HT-29 (cell line): ENCODE results near the gene MT1F. TPM values are rescaled to one million over a fixed set of nuclear protein-coding genes. Genes with fewer than 3 reads are reported as not detected.
"Not testable (repeated sequence)": the region's sequence is repeated elsewhere in the genome, so short reads cannot be mapped to it uniquely, and the experiment has no call there.

Source experiments
- DNase-seq: peaks from one replicate; pipeline ENCODE4 v3.0.0-alpha.2; 2015; ENCODE audit warnings: low spot score
- total RNA-seq: library from RNA; depleted of rRNA; stranded (reverse); fragments of >200 nt; shearing (Covaris generic); gene quantifications from 2 replicates; pipeline ENCODE4 v1.2.3, GENCODE V29; 2014; rRNA removed

MT1F gene
- 4.7 and 5.6 TPM in 2 replicates for total RNA-seq

DNA sequence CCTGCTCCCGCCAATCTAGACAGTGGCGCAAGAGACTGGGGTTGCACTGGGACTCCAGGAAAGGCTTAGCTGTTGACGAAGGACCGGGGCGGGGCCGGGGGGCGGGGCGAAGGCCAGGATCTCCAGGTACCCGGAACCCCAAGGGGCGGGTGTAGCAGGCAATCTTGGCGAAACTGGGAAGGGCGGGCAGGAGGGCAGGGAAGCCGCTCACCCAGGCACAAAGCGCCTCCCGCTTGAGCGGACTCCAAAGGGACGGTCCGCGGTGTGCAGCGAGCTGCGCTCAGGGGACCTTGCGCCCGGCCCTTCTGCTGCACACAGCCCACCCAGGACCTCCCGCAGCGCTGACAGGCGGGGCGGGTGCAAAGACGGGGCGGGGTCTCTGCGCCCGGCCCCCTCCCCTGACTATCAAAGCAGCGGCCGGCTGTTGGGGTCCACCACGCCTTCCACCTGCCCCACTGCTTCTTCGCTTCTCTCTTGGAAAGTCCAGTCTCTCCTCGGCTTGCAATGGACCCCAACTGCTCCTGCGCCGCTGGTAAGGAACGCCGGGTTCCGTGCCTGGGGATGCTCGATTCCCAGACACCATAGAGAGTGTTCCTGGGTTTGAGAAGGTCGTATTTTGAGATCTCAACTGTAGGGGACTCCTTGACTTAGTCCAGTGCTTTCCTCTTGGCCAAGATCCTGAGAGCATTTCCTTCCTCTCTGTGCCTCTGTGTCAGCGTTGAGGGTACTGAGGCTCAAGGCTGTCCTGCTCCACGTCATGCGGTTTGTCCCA is at the start of gene MT1F:
Gene MT1F (plus strand): TSS at position 405 of the 772 bp plus-strand sequence. CDS start 100 bp downstream, at position 505.
- DNase-seq: peak; percentile 87

DNA sequence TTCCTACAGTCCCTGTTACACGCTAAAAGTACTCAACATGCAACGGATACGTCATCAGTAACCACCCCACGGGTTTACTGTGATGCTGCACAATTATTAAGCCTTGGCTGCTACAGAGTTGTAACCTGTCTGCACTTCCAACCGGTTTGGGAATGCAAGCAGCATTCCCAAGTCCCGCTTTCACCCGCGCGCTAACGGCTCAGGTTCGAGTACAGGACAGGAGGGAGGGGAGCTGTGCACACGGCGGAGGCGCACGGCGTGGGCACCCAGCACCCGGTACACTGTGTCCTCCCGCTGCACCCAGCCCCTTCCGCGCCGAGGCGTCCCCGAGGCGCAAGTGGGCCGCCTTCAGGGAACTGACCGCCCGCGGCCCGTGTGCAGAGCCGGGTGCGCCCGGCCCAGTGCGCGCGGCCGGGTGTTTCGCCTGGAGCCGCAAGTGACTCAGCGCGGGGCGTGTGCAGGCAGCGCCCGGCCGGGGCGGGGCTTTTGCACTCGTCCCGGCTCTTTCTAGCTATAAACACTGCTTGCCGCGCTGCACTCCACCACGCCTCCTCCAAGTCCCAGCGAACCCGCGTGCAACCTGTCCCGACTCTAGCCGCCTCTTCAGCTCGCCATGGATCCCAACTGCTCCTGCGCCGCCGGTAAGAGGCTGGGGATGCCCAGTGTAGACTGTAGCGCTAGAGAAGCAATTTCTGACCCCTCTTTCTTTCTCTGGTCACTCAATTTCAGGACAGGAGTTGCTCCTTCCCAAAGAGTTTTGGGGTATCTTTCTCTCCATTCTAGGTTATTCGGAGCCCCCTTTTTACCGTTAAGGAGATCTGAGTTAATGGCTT is 49.5 kb upstream of the MT1F start, which contains the start of gene MT2A:
Gene MT2A (plus strand): TSS at position 542 of the 833 bp plus-strand sequence. CDS start 72 bp downstream, at position 614.
- peak; percentile 97 for DNase-seq

DNA sequence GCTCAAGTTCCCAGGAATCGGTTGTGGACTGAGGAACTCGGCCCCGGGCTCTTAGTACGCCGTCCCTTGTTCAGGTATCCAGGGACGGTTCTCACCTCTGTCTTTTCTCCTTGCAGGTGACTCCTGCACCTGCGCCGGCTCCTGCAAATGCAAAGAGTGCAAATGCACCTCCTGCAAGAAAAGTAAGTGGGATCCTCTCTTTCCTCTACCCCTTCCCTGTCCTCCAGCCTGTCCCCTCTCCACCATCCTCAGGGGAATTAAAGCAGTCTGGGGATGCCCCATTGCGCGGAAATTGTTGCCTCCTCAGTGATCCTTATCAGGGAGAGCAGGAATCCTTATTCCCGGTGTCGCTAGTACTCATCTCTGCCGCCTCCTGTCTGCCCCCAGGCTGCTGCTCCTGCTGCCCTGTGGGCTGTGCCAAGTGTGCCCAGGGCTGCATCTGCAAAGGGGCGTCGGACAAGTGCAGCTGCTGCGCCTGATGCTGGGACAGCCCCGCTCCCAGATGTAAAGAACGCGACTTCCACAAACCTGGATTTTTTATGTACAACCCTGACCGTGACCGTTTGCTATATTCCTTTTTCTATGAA is 48.8 kb upstream of the MT1F start:
- DNase-seq: peak; percentile 25

GRCh38 chr16:56609463-56609921 is 48.3 kb upstream of the MT1F start:
- DNase-seq: peak; percentile 75

- peak; percentile 11 for DNase-seq
These were observed 47.6 kb upstream of the MT1F start for GRCh38 chr16:56610017-56610608.

DNA sequence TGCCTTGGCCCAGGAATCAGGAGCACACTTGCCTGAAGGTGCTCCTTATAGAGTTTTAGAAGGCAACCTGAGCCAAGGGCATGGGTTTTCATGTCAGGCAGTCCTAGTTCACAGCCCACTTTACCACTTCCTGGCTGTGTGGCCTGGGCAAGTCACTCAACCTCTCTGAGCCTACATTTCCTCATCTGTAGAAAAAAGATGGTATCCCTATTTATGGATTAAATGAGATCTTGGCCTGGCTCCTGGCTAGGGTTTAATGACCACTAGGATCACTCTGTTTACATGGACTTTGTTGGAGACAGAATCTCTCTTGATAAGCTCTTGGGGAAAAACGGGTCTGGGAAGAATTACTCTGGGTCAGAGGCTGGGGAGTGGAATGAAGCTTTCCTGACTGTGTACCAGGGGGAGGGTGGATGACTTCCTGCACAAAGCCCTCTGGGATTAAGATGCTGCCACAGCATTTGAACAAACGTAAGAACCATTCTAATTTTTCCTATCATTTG is 47.1 kb upstream of the MT1F start:
- DNase-seq: no peak

DNA sequence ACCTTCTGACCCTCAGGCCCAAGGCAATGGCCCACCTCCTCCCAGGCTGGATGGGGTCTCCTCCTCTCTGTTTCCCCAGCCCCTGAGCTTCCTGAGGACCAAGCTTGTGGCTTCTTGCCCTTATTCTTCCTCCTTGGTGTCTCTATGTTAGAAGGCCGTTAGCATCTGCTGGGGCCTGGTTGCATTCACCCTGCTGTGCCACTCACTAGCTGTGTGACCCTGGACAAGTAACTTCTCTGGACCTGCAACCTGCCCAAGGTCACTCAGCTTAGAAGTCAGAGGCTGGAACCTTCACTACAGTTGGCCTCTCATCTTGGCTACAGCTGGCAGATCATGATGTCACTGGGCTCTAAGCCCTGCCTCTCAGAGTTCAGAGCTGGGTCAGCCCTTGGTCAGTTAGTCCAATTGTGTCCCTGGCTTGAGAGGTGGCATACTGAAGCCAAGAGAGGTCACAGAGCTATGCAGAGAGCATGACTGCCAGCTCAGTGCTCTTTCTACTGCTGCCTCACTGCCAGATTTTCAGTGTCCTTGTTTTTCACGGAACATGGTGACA is 46.4 kb upstream of the MT1F start:
- no peak for DNase-seq

DNA sequence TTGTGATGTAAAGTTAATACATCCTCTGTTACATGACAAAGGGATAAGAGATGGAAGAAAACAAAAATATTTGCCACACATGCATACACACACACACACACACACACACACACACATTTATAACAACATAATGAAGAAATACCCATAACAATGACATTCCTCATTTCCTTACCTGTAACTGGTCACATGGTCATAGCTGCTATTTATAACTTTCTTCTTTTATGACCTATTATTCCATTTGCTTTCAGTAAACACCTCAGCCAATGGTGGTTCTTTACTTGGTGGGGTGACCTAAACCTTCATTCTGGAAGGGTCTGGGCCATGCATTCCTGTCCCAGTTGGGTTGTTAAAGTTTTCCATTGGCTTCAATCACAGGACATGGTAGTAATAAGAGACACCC is 44.1 kb upstream of the MT1F start:
- no peak for DNase-seq

DNA sequence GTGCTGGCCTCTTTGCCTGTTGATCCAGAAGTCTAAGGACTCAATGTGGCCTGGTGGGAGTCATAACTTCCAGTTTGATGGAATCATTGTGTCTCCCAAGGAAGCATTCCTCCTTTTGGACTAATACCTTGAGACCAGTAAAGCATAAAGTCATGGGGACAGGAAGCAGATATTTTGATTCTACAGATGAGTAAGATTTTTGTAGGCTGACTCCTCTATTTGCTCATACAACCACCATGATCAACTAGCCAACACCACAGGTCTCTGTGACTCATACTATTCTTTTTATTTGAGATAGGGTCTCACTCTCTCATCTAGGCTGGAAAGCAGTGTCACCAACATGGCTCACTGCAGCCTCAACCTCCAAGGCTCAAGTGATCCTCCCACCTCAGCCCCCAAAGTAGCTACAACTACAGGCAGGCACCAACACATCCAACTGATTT is 43.2 kb upstream of the MT1F start:
- no peak for DNase-seq

- DNase-seq: no peak
These were observed 42.4 kb upstream of the MT1F start for GRCh38 chr16:56615353-56615752.

DNA sequence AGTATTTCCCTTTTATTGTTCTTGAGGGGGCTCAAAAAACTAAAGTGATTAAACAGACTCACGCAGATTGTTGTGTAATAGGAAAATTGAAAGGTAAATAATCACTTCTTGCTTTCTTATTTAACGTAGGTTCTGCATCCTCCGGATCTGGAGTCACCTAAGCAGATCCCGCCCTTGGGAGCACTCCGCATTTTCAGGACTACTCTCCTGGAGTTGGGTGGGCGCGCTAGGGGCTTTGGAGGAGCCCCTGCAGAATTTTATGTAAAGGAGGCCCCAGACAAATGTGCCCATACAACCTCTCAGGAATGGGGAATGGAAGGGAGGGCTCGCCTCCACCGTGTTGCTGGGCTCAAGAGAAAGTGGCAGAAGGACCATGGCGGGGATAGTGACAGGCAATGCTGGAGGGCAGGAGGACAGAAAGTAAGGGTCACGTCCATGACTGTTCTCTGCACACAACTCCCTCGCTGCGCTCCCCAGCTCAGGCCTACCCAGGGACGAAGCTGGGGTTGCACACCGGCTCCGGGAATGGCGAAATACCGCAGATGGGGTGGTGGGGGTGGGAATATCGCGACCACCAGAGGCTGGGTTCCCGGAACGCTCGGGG is 41.0 kb upstream of the MT1F start:
- DNase-seq: no peak

DNA sequence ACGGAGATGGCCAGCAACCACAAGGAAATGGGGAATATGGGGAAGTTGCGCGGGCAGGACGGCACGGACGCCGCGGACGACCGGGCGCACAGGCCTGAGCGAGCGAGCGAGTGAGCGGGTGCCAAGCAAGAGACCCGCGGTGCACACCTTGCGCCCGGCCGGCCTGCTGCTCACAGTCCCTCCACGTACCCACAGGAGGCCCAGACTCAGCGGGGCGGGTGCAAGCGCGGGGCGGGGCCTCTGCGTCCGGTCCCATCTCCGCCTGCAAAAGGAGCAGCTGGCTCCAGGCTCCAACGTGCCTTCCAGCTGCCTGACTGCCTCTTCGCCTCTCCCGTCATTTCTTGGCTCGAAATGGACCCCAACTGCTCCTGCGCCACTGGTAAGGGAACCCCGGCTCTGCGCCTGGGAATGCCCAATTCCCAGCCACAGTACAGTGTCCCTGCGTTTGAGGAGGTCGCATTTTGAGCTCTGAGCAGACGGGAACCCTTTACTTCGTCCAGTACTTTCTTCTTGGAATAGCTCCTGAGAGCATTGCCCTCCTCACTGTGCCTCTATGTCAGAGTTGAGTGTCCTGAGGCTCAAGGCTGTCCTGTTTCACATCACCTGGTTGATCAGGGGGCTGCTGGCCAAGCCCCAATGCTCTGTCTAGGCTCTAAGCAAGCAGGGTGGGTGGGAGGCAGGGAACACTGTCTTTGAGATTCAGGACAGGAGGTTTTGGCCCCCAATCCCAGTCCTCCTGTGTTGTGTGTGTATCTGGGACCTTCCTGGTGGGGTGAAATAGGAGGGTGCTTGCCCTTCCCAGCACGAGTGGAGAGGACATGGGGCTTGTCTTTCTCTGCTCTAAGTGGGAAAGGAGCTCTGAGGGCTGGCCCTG is 40.3 kb upstream of the MT1F start:
- no peak for DNase-seq

GRCh38 chr16:56618138-56618537 is 39.6 kb upstream of the MT1F start:
- no peak for DNase-seq

DNA sequence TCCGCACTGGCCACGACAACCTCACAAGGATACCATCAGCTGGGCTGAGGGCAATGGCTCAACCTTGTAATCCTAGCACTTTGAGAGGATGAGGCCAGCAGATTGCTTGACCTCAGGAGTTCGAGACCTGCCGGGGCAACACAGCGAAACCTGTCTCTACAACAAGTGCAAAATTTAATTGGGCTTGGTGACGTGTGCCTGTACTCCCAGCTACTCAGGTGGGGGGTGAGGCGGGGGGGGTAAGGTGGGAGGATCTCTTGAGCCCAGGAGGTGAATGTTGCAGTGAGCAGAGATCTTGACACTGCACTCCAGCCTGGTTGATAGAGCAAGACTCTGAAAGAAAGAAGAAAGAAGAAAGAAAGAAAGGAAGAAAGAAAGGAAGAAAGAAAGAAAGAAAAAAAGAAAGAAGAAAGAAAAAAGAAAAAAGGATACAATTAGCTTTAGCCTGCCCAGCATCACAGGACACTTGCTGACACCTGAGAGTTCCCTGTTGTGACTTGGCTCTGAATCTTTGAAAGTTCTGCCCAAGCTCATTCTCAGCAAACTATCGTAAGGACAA is 37.3 kb upstream of the MT1F start:
- DNase-seq: no peak

- not testable (repeated sequence) for DNase-seq
These were observed 35.9 kb upstream of the MT1F start for GRCh38 chr16:56621665-56622445.

DNA sequence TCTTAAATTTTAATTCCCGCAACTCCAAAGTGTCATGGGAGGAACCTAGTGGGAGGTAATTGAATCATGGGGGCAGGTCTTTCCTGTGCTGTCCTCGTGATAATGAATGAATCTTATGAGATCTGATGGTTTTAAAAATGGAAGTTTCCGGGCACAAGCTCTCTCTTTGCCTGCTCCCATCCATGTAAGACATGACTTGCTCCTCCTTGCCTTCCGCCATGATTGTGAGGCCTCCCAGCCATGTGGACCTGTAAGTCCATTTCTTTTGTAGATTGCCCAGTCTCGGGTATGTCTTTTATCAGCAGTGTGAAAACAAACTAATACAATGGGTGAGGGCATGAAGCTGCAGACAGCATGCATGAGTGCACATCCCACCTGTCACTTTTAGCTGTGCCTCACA is 34.6 kb upstream of the MT1F start:
- DNase-seq: not testable (repeated sequence)

DNA sequence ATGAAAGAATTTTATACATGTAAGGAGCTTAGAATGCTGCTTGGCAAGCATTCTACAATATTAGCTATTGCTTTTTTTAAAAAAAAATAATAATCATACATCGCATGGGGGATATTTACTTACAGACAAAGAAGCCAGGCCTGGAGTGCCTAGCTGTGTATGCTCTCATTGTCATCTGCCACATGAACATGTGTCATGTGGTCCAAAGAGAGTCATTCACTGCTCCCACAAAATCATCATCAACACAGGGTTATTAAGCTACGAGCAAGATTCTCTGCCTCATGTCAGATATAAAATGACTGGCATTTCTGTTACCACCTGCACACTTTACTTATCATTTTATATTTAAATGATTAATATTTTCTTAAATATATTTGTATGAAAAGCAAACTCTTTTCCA is 34.1 kb upstream of the MT1F start:
- no peak for DNase-seq

GRCh38 chr16:56625140-56625942 is 32.4 kb upstream of the MT1F start, which contains the start of gene MT1E:
Gene MT1E (plus strand): TSS chr16:56625781. CDS start chr16:56625852, 71 bp downstream.
- DNase-seq: peak; percentile 92
